Dermis microvascular lymphatic vessel endothelial cell (primary cell): Measurements from ENCODE around the gene TXNDC16. TPM values are rescaled to one million over a fixed set of nuclear protein-coding genes. Genes with fewer than 3 reads are reported as not detected.

Experiments
- DNase-seq, 2 donors: peaks; one replicate each; pipeline versions ENCODE4 v3.0.0 to v3.0.0-alpha.2; 2010; ENCODE audit warnings: low read depth in 2 of 2
- total RNA-seq: library from RNA; depleted of rRNA; stranded (reverse); fragments of >200 nt; gene quantifications from 2 replicates; pipeline ENCODE4 v1.2.1, GENCODE V29; 2014

The TXNDC16 gene
- total RNA-seq, 1 donor from 2014 or later, result 2.8 TPM

DNA sequence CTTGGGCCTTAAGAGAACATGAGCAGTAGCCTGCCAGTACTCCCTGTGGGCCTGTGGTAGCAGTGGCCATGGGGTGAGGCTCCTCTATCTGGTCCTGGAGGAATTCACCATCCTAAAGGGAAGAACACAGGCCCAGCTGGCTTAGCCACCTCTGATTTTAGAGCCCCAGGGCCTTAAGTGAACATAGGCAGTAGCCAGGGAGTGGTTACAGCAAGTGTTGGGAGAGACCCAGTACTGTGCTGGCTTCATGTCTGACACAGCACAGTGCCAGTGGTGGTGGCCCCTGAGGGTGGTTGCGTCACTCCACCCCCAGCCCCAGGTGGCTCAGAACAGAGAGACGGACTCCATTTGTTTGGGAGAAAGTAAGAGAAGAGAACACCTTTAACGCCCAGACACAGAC is 105.1 kb downstream of the TXNDC16 start:
- DNase-seq, result no peak

DNA sequence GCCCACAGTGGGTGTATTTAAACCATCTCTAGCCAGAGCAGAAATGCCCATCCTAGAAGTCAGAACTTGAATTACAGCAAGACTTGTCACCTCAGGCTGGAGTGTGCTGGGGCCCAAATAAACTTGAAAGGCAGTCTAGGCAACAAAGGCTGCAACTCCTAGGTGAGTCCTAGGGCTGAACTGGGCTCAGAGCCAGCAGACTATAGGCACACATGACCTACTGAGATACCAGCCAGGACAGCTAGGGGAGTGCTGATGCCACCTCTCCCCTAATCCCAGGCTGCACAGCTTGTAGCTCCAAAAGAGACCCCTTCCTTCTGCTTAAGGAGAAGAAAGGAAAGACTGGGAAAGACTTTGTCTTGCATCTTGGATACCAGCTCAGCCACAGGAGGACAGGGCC is 106.0 kb downstream of the TXNDC16 start:
- no peak for DNase-seq

DNA sequence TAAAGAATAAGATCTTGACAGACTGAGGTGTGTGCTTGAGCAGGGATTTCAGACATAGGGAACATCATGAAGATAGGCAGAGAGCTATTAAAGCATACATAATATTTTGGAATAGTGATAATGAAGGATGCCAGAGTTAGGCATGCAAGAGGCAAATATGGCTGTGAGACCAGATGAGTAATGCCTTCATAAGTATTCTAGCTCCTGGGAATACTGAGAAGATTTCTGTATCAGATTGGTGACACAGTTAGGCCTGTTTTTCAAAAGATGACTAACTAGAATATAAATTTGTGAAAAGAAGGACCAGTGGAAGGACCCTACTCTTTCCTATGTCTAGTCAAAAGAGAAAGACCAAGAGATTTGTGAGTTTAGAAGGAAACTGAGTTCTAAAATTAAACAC is 108.8 kb downstream of the TXNDC16 start:
- no peak for DNase-seq

DNA sequence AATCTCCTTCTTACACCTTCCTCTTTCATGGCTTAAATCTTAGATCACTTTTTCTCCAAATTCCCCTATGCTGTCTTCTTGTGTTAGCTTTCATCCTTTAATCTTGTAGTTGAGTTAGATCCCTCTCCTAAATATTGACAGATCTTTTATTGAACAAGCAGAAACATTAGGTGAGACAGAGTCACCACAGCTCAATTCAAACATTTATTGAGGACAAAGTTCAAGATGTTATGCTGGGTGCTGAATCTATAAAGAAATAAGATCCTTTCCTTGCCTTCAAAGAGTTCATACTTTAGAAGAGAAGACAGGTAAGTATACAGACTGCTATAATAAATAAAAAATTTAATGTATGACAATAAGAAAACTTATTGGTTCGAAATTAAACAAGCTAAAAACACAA is 109.7 kb downstream of the TXNDC16 start:
- no peak for DNase-seq

DNA sequence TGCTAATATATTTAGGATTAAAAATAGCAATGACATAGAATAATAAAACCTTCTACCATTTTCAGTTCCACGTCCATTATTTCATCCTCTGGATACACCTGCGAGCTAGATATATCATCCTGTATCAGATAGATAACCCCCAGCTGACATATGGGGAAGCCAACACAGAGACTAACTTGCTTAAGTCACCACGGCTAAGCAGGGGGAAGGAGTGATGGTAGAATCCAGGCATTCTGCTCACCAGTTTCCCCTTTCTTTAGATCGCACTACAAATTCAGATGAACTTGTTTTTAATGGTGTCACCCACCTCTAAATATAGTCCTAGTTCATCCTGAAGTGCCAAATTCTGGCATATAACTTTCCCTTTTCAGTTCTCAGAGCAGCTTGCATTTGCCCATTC is 110.1 kb downstream of the TXNDC16 start:
- no peak for DNase-seq

DNA sequence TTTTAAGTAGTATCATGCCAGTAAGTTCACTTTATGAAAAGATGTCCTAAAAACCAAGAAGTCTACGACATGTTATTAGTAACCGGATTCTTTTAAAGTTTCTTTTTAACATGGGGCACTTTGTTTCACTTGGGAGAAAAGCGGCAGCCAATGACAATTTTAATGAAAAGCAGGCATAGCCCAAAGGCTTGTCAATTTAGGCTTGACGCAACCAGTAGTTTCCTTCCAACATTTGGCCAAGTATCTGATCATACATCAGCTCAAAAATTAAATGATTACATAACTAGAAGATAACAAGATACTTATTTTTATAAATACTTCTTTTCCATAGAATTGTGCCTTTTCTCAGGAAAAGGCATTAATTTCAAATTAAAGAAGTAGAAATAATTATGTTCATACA is 112.8 kb downstream of the TXNDC16 start:
- DNase-seq, result no peak

DNA sequence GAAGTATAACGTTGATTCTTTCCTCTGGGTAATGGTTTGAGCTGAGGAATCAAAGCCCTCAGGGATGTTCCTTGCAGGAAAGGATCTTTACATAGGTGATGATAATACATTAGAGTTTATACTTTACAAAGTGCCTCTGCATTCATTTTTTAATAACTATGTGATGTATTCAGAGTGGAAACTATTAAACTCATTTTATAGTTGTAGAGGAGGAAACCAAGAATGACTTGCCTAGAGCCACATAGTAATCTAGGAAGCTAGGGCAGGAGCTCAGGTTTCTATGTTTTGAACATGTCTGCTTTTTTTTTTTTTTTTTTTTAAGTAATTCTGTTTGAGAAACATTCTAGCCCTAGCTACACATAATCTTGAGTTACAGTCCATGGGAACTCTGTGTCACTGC is 117.3 kb downstream of the TXNDC16 start:
- DNase-seq, result no peak

DNA sequence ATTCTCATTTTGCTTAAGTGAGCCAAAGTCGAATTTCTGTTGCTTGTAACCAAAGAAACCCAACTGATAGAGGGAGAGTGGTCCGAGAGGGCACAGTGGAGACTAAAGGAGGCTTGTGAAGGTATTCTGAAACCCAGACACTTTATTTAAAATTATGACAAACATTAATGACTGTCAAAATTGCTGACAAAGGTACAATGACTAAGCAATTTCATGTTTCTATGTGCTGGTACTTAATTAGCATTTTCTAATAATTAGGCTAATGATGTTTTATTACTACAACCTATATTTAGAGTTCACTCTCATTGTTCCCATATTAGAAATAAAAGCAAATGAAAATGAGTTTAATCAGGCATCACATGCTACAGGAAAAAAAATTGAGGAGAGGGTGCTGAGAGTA is 121.8 kb downstream of the TXNDC16 start:
- no peak for DNase-seq

DNA sequence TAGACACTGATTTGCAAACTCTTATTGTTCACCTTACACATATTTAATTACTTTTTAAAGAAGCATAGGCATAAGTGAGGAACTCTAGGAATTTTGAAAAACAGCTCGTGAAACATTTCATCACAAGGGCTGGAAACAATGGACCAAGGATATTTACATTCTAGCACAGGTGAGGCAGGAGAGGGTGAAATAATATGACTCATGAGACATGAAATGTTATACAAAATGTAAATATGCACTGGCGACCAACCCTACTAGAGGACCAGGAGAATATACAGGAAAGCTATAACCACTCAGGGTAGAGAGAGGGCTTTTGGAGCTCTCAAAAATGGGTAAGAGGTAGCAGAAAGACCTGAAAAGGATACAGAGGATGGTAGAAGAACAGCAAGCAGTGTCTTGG is 122.9 kb downstream of the TXNDC16 start:
- no peak for DNase-seq

DNA sequence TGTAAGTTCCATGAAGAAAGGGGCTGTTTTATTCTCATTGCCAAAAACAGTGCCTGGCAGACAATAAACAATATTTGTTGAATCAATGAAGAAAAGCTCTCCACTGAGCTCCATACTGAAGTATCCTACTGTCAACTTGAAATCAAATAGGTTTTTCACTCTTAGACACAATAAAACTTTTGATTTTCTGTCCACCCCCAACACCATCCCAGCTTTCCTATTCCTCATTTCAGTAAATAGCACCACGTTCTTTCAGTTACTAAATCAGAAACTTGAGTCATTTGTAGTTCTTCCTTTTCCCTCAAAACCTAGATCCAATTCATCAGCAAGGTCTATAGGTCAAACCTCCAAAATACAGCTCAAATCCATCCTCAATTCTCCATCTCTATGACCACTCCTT is 124.8 kb downstream of the TXNDC16 start:
- DNase-seq, result no peak

DNA sequence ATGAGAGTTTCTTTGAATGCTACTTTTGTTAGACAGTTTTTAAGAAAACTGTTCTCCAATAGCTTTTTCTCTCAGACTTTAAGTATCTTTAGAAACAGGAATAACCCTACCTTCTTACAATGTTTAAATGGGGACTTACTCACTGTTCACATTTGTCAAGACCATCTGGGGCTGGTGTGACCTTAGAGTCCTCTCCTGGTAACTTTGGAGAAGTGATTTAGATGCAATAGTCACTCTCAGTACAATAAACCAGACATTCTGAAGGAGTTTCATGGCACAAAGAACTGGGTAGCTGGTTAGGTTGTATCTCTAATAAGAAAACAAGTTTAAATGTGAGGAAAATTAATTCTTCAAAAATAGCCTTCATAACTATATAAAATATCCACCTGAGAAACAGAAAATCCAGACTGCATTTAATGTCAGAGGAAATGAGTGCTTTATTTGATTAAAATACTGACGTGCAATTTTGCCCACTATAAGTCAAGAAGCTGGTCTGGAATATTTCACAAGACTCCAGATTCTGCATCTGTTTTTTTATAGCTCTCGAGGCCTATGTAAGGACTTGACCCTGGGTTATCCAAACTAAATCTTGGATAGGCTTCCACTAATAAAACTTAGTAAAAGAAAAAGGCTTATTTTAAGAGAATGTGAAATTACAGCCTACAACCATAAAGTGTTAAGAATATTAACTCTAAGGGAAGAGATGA is 129.5 kb downstream of the TXNDC16 start:
- no peak for DNase-seq

DNA sequence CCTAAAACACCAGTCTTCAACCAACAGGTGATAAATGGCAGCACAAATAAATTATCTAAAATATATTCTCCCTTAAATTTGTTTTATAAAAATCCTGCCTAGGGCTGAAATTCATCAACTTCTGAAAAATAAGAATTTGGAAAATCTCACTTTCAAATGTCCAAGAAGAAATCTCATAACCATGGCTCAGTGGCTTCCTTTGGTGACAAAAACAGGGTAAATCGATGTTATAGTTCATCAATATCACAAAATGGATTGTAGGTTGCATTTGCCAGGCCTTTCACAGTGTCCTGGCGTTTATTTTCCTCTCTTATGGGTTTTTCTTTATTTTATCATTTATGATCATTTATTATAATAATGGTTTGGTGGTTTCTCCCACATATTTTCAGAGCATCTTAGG is 135.2 kb downstream of the TXNDC16 start:
- DNase-seq, result no peak

DNA sequence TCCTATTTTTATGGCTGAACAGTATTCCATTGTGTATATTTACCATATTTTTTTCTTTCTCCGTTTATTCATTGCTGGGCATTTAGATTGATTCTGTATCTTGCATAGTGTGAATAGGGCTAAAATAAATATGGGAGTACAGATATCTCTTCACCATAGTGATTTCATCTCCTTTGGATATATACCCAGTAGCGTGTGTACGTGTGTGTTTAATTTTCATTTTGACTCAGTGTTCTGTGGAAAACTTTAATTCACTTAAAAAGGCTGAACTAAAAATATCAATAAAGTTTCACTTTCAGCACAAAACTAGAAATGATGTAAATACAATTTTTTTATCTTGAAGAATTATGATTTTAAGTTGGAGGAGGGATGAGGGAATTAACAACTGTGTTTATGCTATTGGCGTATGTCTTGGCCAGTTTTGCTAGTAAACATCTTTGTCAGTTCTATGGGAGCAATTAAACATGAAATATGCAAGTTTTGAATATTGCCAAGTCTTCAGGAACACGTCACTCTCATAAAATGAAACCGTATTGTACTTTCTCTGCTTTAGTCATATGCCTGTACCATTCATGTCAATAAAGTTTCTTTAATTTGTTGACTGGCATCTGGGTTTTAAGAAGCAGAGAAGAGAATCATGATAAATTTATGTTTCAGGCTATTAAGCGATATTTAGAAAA is 138.4 kb downstream of the TXNDC16 start:
- DNase-seq, result no peak

DNA sequence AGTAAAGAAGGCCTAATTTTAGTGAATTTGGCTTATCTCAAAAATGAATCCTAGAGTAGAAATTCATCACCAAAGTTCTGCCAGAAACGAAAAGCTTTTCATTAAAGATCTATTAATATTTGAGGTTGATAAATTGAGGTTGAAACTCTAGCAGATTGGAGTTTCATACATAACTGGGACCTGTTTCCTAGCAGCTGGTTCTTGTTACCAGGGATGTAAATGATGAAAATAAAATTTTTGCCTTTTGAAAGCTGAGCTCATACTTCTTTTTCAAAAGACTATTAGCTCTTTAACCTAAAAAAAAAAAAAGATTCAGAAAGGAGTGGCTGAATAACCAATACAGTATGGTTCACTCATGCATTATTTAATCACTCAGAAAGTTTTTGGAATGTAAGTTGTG is 139.9 kb downstream of the TXNDC16 start:
- no peak for DNase-seq

DNA sequence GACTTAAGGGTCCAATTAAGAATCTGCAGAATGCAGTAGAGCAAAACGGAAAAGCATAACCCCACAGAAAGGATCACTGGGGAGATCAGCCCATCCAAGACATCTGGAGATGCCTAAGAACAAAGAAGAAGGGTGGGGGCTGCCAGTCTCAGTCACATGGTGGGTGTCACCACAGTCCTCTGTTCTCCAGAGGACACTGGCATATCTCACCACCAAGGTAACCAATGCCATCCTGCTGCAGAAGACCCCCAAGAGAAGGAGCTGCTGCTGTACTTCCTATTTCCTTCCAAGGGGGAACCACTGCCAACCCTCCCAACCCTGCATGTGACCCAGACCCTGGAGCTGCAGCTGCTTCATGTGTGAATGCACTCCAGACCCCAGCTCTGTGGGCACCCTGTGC is 147.0 kb downstream of the TXNDC16 start:
- DNase-seq, result no peak

DNA sequence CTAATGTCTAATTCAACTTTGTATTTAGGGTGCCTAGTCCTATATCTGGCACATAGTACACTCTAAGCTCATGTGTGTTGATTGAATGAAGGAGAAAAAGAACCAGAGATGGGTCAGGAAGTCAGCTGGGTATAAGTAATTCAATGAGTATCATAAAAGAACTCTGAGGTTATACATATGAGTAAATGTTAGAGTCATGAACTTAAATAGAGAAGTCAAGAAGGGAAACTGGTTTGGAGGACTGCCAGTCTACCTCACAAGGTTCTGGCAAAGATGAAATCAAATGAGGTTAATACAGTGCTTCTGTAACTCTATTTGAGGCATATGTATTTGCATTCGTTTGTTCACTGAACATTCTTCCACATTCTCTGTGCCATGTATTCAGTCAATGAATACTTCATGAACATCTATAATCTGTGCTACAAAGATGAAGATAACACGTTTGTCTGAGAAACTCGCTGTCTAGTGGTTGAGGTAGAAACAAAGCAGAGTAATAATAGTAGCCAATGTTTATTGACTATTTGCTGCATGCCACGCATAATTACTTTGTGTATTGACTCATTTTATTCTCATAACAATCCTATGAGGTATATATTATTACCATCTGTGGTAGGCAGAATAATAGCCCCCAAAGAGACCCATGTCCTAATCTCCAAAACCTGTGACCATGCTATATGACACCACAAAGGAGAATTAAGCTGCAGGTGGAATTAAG is 149.3 kb downstream of the TXNDC16 start:
- no peak for DNase-seq

DNA sequence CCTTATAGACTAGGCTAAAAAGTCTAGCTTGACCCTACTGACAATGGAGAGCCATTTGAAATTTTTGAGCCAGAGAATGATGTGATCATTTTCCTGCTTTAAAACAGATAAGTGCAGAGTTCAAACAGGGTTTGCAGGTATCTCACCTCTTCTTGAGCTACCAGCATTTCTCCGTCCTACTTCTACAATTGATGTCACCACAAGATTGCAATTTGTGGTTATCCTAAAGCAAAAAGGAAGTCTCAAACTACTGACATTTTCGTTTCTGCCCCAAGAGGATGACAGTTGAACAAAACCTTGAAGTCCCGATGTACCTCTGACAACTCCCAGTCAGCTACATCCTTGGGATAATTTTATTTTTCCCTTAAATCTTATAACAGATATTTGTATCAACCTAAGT is 151.5 kb downstream of the TXNDC16 start:
- DNase-seq, result no peak

DNA sequence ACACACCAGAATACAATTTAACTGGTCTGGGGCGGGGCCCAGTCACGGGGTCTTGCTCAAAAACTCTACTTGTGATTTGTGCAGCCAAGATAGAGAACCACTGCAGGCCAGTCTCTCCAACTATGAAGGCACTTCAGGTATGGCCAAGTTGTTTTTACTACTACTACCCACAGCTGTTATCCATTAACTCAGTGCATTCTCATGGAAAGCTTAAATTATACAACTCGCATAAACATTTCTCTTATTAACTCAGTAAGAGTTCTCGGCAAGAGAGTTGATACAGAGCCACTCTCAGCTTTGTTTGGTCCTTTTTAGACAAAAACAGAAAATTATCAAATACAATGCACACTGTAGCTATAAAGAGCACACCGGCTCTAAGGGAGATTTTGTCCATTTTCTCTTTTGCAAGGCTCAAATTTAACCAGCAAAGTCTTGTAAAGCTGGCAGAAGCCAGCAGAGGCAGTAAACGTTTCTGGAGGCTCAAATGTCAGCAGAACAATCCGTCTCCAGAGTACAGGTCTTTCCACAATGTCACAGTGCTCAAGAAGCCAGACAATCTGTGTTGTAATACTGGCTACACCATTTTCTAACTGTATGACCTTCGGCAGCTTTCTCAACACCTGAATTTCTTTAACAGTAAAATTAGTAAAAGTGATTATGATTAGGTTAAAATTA is 152.2 kb downstream of the TXNDC16 start:
- no peak for DNase-seq

DNA sequence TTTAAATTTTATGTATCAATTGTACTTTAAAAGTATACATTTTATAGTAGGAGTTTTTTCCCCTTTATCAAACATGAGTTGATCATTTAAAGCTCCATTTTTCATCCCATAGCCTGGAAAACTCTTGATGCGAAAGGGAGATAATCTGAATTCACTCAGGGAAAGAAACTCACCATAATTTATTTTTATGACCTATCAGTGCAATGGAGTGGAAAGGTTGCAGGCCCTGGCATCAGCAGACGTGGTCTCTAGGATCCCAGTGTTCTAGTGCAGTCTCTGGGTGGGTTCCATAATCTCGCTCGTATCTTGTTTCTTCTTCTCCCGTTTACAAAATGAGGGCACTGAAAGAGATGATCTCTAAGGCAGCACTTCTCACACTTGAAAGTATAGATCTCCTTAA is 153.2 kb downstream of the TXNDC16 start:
- DNase-seq, result no peak

DNA sequence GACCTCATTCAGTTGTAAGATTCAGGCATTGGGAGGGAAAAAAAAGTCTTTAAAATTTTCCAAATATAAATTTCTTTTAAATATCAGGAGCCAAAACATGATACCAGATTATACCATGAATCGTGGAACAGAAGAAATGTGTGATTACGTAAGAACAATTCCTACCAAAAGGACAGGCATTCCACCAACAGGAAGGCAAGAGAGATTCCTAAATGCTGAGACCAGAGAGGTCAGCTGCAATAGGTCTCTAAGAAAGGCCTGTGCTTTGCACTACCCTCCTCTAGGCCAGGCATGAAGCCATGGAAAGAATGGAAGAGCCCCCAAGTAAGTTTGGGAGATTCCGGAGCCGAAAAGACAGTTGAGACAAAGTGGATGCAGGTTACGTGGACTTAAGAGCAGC is 154.5 kb downstream of the TXNDC16 start:
- DNase-seq, result no peak

DNA sequence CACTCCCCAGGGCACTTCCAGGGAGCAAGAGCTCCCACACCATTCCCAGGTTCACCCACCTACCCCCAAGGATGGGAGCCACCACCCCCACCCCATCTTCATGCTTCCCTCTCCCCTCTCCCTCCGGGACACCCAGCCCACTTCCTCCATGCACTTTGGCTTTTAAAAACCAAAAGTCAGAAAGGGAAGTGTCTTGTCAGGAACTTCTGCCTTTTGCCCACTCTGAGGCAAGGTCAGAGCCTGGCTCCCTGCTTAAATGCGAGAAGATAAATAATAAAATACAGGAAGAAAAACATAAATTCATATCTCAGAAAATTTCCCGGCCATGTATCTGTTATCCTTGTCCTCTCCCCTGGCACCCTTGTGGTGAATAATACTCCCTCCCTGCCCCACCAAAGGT is 156.6 kb downstream of the TXNDC16 start:
- no peak for DNase-seq

DNA sequence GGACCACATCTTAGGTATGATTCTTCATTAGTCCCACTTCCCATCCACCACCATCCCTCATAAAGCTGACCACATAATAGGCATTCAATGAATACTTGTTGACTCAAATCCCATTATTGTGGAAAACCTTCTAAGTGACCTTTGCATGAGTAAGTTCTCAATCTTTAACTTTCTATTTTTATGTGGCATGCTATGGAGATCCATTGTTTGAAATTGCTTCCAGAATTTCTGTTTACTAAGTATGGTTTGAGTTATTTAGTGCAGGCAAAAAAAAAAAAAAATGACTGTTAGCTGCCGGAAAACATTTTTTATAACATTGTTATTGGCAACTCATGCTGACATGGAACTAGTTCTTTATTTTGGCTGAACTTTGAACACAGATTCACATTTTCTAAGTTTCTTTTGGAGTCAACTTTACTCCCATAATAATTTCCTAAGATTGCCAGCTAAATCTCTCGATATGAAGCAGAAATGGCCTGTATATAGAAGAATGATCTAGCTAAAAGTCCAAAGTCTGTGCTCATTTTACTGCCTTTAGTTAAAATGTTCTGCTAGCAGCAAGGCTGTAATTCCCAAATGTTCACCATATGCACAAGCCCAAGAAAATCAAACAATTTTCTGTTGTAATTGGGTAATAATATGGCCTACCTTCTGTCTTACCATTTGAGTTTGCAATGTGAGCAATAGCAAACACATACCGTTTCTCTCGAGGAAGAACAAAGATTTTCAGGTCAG is 160.3 kb downstream of the TXNDC16 start:
- DNase-seq, result peak in 1 of 2 donors; percentile 23
